GM12873 (cell line): Measurements from ENCODE around the gene CNRIP1.

ENCODE experiments used
- TF ChIP-seq, protein P1 (sequence below): IDR thresholded peaks from 2 replicates; pipeline ENCODE4 v1.5.1; 2012; ENCODE audit warnings: low read depth, mild to moderate bottlenecking, moderate library complexity, low read length, control low read depth; ENCODE audit not compliant: insufficient read depth; ENCODE audit errors: missing control alignments

Gene CNRIP1

DNA sequence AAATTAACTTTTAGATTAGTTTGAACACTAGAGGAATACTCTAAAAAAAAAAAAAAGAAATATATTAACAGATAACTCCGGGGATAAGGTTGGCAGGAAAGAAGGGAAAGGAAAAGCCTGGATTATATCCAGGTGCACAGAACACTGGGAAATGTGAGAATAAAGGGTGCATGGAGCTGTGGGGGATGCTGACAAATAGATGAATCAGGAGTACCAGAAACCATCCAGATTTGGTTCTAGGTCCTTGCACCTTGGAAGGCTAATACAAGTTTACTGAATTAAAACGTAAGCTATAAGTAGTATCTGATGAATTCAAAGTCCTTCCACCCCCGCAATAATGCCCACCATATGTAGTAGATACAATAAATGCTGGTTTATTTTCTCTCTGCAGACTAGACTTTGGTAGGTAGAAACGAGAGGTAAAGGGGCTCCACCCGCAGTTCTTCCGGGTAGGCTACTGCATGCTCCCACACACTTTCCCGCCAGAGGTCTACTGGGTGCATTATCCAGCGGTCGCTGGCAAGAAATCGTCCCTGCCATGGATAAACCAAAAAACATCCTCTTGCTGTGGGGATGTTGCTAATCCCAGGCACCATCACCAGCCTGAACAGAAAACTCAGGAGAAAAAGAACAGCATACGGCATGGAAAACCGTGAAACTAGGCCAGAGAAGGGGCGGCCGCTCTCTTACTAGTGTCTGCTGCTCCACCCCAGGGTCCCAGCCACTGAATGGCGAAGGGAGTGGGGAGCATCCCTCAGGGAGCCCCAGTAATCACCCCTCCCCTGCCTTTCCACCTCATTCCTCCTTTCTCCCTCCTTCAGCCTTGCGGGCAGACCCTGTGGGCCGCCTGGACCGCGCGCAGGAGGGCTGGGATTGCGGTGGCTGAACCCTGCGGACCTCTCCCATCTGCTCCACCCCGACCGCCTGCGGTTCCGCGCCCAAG is 1.5 kb downstream of the CNRIP1 start:
- TF ChIP-seq, protein P1, sequence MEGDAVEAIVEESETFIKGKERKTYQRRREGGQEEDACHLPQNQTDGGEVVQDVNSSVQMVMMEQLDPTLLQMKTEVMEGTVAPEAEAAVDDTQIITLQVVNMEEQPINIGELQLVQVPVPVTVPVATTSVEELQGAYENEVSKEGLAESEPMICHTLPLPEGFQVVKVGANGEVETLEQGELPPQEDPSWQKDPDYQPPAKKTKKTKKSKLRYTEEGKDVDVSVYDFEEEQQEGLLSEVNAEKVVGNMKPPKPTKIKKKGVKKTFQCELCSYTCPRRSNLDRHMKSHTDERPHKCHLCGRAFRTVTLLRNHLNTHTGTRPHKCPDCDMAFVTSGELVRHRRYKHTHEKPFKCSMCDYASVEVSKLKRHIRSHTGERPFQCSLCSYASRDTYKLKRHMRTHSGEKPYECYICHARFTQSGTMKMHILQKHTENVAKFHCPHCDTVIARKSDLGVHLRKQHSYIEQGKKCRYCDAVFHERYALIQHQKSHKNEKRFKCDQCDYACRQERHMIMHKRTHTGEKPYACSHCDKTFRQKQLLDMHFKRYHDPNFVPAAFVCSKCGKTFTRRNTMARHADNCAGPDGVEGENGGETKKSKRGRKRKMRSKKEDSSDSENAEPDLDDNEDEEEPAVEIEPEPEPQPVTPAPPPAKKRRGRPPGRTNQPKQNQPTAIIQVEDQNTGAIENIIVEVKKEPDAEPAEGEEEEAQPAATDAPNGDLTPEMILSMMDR: no peak

DNA sequence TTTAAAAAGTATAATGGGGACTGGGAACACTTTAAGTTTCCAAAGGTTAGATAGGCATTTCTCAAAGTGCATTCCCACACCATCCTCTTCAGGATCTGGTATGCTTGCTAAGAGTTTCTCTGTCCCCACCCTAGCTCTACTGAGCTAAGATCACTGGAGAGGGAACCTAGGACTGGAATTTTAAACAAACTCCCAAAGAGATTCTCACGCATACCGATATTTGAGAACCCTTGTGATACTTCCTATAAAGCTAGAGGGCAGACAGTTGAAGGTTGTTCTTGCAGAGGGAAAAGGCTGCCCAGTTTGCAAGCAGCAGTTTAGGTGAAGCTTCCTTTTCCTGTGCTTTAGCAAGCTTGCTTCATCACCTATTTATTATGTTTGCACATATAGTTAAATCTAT is 3.6 kb downstream of the CNRIP1 start:
- TF ChIP-seq, protein P1: no peak

DNA sequence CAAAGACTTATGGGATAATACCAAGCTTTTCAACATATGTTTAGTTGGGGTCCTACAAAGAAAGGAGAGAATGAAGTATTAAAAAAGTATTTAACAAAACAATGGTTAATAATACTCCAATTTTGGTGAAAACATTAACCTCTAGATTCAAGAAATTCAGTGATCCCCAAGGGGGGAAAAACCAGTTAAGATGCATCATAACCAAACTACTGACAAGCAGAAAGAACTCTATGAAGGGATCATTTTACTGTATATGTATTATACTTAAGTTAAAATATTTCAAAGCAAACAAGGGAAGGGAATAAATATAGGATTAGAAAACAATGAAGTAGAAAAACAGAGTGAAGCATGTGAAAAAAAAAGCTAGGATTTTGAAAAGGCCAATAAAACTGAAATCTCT is 8.7 kb downstream of the CNRIP1 start:
- TF ChIP-seq, protein P1: no peak

DNA sequence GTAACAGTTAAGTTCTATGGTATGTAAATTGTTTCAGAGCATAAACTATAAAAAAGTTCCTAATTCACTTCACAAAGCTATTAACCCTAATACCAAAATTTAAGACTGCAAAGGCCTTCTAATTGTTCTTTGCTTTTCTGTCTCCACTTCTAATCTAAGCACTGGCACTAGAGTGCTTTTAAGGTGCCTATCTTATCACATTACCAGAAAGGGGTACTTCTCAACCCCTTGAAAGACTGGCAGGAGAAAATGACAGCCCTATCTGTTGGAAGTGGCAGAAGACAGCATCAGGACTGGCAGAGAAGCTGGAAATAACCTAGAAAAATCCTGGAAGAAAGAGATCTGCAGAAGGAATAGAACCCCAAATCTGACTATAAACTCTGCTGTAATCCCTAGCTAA is 10.3 kb downstream of the CNRIP1 start:
- TF ChIP-seq, protein P1: no peak

DNA sequence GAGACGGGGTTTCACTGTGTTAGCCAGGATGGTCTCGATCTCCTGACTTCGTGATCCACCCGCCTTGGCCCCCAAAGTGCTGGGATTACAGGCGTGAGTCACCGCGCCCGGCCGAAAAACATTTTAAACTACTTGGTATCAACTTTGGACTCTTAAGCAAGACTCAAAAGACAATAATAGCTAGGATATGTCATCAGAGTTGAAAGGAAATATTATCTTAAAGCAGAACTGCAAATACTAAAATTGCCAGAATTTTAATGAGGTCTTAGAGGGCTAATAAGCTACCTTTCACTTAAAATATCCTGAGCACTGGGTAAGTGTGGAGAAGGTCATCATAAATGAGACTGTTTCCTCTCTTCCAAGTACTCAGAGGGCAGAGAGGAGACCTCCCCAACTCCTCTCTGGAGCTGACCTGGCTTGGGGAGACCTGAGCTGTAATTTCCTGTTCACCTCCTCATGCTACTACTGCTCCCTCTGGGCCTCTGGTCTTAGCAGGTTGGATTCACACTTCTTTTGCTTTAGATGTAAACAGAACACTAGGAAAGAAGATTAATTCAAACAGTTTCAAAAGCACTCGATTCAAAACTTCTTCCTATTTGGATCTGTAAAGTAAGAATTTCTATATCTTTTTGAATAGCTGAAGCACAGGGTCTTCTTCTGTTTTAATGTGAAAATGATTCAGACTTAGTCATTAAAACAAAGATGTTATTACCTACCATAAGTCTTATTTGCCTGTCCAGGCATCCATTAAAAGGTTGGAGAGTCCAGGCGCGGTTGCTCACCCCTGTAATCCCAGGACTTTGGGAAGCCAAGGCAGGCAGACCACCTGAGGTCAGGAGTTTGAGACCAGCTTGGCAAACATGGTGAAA is 16.5 kb downstream of the CNRIP1 start:
- TF ChIP-seq, protein P1: no peak

DNA sequence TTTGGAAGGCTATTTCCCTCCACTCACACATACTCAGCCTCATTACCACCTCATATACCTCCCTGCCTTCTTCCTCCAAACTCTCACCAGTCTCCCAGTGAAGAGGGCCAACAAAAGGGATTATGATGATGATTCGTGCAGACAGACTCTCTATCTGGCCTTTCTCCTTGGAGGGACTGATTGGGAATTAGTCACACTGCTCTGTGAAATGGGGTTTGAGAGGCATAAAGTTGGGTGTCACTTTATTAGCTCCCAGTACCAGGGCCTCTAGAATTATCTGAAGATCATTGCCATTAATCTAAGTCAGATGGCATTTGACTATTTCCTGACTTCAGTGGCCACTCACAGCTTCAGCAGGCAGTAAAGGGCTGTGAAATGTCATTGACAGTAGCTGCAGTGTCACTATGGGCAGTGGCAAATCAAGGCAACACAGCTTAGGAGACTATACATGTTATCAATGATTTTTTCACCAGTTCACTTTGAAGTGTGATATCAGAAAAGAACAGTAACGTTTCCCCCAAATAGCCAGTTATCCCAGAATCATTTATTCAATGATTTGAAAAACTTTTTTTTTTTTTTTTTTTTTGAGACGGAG is 17.4 kb downstream of the CNRIP1 start:
- TF ChIP-seq, protein P1: no peak

DNA sequence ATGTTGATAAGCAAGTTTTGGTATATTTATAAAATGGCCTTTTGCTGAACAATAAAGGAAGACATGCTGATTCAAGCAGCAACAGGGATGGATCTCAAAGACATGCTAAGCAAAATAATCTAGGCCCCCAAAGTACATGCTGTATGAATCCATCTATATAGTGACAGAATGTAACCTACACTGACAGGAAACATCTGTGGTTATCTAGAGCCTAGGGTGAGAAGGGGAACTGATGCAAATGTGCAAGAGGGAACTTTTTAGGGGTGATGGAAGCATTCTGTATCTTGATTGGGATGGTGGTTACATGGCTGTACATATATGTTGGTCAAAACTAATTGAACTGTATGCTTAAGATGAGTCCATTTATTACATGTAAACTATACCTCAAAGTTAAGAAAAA is 24.2 kb downstream of the CNRIP1 start:
- TF ChIP-seq, protein P1: no peak
